ENCODE results near the gene UCN2.

Gene UCN2, protein sequence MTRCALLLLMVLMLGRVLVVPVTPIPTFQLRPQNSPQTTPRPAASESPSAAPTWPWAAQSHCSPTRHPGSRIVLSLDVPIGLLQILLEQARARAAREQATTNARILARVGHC

GRCh38 chr3:48563382-48563918 is at the start of gene UCN2:
UCN2 (minus strand) TSS chr3:48563781; CDS start chr3:48563124, 657 bp downstream.
- DNase-seq (ENCODE audit: low spot score): no peak

DNA sequence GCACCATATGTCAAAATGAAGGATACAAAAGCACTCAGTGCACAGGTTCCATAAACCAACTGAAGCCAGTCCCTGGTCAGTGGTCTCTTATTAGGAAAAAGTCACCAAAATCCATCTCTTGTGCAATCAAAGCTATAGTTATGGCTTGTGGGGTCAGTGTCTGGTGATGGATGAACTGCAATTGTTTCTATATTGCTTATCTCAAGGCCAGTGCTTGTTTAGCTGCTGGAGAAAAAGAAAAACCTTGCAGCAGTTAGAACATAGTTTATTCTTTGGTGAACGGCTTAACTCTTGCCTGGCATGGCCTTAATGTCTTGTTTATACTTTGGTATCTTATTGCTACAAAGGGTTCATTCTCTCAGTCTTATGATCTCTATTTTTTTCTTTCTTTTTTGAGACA is 48.7 kb upstream of the UCN2 start:
- no peak for DNase-seq (ENCODE audit: low spot score)

DNA sequence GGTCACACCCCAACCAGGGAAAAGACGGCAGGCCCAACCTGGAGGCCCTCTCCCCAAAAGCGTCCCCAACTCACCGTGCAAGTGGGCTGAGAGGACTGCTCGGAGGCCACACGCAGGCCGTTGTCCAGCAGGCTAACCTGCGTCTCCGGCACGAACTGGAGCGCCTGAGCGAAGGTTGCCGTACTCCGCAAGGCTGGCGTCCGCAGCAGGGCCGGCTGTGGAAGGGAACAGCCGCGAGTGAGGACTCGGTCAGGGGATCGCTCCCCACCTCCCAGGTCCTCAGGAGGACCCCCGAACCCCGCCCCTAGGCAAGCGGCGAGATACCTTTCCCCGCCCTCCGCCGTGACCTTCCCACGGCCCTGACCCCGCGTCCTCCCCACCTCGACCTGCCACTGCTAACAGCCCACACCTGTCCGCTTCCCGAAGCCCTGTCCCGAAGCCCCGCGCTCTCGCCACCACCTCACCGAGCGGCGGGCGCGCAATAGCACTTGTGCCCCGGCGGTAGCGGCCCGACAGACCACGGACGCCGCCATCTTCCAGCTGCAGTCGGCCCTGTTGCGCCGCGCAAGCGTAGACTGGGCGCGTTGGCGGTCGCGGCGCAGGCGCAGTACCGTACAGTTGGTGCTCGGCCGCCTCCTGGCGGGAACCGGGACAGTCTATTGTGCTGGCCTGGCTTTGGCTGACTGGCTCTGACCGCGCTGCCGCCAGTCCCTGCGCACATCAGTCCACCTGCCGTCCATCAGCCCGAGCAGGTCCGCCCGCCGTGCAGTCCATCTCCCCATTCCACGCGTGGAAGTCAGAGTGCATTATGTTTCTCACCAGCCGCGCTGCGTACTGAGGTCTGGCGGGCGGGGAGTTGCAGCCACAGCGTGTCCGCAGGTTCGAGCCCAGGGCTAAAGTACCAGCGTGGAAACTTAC is 45.8 kb upstream of the UCN2 start, which contains the start of gene UQCRC1:
UQCRC1 (minus strand) TSS at position 559 of the 918 bp plus-strand sequence; CDS start at position 533, 26 bp downstream.
- peak; percentile 91 for DNase-seq (ENCODE audit: low spot score)

GRCh38 chr3:48607519-48607918 is 43.9 kb upstream of the UCN2 start:
- no peak for DNase-seq (ENCODE audit: low spot score)

- no peak for DNase-seq (ENCODE audit: low spot score)
Observed at GRCh38 chr3:48601622-48601994, 38.0 kb upstream of the UCN2 start.

DNA sequence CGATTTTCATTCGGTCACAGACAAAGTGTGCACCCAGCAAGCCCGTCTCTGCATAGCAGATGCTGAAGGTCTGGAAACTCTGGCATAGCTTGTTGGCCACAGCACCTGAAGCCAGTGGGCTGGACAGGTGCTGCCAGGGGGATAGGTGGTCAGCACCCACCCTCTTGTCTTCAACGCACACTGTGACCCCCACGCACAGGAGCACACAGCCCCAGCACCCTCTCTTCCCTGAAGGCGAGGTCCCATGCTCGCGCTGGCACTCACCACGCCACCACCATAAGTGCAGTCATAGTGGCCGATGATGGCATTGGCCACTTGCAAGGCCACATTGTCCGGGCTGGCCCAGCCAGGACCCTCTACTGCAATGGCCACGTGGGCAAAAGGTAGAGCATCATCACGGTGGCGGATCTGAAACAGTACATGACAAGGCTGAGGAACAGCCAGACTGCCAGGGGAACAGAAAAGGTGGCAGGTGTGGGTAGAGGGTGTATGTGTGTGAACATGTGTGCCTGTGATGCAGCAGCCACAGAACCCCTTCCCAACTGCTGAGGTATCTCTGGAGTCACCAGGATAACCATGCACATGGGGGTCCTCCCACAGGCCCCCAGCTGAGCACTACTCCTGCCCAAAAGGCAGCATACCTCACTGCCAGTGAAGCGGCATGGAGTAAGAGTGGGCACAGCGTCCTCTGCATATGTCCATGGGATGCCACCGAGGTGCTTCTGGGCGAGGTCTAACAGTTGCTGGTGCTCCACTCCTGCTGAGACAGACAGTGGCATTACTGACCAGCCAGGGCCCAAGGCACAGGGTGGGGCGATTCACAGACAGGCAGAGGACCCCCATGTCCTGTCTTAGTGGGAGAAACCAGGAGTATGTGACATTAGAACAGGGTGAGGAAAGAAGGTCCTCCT is 37.4 kb upstream of the UCN2 start:
- no peak for DNase-seq (ENCODE audit: low spot score)

DNA sequence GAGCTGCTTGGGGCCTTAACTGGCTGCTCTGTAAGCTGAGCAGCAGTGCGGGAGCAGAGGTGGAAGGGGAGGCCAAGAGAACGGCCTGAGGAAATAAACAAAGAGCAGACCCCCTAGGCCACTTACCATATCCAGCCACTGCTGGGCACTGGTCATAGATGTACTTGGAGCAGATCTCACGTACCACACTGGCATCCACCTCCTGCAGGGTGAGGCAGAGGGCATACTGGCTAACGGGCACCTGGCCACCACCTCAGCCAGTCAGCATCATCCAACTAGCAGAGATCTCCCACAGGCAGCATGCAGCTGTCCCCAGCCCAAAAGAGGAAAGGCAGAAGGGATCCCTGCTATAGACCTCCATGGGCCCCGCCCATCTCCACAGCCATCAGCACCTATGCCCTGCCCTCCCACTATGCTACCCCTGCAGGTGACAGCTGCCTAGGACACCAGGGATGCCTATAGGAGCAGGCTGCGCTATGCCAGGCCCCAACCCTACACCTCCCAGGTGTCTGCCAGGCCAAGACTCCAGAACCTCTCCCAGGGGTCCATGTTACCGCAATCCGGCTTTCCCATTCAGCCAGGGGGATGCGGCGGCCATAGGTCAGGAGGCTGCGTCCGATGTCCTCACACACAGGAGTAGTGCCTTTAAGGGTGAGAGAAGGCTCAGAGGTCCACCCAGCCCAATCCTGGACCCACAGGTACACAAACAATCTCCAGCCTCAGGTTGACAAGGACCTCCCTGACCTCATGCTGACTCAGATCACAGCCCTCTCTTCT is 36.1 kb upstream of the UCN2 start:
- no peak for DNase-seq (ENCODE audit: low spot score)

DNA sequence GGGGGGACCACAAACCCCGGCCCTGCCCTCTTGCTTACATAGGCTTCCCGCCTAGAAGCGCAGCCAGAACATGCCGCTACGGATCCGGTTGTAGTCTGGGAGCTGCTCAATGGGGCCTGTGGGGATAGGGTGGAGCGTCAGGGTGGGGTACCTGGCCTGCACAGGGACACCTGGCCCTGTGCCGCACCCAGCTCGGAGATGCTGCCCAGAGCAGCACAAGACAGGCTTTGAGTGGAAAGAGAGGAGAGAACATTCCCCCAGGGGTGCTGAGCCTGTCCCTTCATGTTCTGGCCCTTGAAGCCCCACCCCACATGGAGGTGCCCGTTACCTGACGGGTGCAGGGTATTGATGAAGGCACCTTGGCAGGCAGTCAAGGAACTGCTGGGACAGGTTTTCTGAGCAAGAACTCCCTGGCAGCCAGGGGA is 35.5 kb upstream of the UCN2 start:
- DNase-seq (ENCODE audit: low spot score): no peak

GRCh38 chr3:48598323-48599076 is 34.9 kb upstream of the UCN2 start:
- no peak for DNase-seq (ENCODE audit: low spot score)

DNA sequence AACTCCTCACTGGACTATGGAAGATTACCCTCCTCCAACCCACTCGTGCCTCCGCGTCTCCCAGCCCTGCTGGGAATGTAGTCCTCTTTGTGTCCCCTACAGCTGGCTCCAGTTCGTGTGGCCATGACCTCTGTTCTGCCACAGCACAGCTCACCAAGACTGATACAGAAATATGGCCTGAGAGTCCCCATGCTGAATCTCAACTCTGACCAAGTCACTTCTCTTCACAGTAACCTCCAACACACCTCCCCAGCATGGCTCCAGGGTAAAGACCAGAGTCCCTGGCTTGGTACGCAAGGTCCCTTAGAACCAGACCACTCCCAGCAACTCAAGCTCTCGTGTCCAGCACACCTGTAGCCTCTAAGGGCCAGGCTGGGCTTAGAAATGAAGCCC is 33.8 kb upstream of the UCN2 start:
- DNase-seq (ENCODE audit: low spot score): no peak

DNA sequence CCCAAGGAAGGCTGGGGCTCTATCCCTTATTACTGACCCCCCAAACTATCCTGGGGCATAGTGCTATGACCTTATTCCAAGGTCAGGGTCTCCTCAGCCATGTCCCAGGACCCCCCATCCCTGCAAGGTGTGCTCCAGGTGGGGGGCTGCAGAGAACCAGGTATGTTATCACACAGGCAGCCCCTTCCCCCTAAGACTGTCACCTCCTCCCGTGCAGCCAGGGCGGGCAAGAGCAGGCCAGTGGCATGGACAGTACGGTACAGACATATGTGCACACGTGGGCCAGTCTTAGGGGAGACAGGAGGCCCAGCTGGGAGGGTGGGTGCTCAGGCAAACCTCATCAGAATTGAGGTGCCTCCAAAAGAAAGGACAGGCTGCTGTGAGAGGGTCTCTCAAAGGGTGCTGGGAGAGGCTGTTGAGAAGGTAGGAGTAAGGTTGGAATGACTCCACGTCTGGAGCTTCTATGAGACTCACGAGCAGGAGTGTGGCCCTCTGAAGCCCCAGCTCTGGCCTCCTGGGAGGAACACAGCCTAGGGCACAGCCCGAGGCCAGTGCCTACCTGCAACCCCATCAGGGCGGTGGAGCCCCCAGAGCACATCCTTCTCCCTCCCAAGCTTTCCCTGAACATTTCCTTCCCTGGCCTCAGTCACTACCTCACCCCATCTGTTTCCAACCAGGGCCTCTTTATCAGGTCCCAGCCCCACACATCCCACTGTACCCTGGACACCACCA is 33.3 kb upstream of the UCN2 start:
- no peak for DNase-seq (ENCODE audit: low spot score)

- DNase-seq (ENCODE audit: low spot score): no peak
Observed at GRCh38 chr3:48596157-48596556, 32.6 kb upstream of the UCN2 start.

DNA sequence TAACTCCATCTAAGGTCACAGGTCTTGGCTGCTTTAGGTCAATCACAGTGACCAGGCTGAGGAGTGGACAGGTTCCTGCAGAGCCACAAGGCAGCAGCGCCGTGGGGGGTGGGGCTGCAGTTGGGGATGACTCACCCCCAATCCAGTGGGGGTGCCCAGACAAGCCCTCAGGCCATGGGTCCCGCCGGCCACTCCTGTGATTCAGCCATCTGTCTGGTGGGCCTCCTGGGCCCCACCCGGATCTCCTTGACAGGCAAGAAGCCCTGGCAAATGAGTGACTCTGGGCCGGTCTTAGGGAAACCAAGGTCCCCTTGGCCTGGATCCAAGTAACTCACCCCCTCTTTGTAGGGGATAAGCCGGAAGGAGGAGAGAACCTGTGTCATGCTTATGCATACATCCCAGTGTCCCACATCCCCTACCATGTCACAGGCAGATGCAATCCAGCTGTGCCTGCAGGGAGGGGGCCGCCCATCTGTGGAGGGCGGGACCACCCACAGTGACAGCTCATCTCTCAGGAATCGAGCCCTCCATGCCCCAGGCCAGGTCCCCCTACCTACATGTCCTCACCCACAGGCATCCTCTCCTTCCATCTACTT is 32.0 kb upstream of the UCN2 start:
- no peak for DNase-seq (ENCODE audit: low spot score)

GRCh38 chr3:48595075-48595525 is 31.5 kb upstream of the UCN2 start, which contains the start of gene COL7A1:
COL7A1 (minus strand) TSS chr3:48595329; CDS start chr3:48595159, 170 bp downstream.
- DNase-seq (ENCODE audit: low spot score): no peak

- DNase-seq (ENCODE audit: low spot score): no peak
Observed at GRCh38 chr3:48594417-48595049, 31.0 kb upstream of the UCN2 start.

GRCh38 chr3:48593337-48593736 is 29.8 kb upstream of the UCN2 start:
- no peak for DNase-seq (ENCODE audit: low spot score)

DNA sequence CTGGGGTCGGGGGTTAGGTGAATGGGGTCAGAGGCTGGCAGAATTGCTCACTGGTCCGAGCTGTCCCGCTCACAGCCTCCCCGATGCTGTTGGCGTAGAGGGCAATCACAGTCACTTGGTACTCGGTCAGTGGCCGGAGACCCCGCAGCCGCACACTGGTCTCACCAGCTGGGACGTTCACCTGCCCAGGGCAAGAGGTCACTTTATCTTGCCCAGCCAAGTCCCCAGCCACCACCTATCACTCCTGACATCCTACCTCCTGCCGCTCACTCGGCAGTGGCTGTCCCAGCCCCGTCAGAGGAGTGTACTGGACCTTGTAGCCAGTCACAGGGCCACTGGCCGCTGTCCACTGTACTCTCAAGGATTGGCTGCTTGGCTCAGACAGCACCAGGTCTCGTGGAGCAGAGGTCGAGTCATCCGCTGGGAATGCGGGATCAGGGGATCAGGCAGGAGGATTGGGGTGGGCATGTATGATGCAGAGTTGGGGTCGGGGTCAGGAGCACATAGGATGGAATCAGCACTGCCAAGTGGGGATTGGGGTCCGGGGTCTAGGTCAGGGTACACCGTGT is 29.0 kb upstream of the UCN2 start:
- no peak for DNase-seq (ENCODE audit: low spot score)

DNA sequence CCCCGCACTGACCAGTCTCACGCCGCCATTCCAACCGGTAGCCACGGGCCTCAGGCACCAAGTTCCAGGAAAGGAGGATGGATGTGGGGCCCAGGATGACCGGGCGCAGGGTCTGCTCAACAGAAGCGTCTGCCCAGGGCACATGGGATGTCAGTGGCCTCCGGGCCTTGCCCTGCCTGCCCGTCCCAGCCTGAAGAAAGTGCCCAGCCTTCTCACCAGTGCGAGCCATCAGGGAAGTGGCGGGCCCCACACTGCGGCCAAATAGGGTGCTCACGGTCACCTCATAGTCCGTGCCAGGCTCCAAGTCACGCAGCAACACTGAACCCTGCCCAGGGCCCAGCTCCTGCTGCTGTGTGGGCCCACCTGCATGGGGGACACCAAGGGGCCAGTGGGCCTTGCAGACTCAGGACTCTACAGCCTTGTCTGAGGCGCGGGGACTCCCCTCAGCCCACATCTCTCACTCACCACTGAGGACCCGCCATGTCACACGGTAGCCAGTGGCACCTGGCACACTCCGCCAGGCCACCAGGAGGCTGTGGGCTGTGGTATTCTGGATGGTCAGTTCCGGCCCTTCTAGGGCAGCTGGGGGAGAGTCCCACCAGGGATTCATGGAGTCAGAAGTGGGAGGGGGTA is 28.4 kb upstream of the UCN2 start:
- DNase-seq (ENCODE audit: low spot score): no peak

All from CD4-positive, alpha-beta T cell treated with Interleukin-6 at 100 ng/mL for 8 hours (primary cell).